SK-N-SH treated with all-trans-retinoic acid at 6 μM for 48 hours (cell line): ENCODE results near the gene EFNB2.

Experiments
- ATAC-seq: fragments of 200-7000 bp; cut with Tn5 transposase; 3 replicates; pipeline ENCODE4 v1.9.1; 2020; ENCODE audit warnings: mild to moderate bottlenecking, moderate library complexity
- ARNTL ChIP-seq: fragments of 450-650 bp; formaldehyde crosslinking; IDR thresholded peaks from 2 replicates; pipeline ENCODE4 v1.5.0; 2020; ENCODE audit warnings: low read depth, mild to moderate bottlenecking, moderate library complexity, borderline replicate concordance
- BACH2 ChIP-seq: fragments of 250-450 bp; sonication (Bioruptor Pico); IDR thresholded peaks from 2 replicates; pipeline ENCODE4 v1.9.0; 2021; ENCODE audit warnings: mild to moderate bottlenecking, borderline replicate concordance
- CSDC2 ChIP-seq: fragments of 250-450 bp; sonication (Bioruptor Pico); IDR thresholded peaks from 2 replicates; pipeline ENCODE4 v1.5.0; 2020; ENCODE audit warnings: mild to moderate bottlenecking, moderate library complexity
- ESRRG ChIP-seq: fragments of 250-450 bp; sonication (Bioruptor Pico); IDR thresholded peaks from 2 replicates; pipeline ENCODE4 v1.6.1; 2021; ENCODE audit warnings: mild to moderate bottlenecking
- GLIS3 ChIP-seq: fragments of 250-450 bp; sonication (Bioruptor Pico); IDR thresholded peaks from 2 replicates; pipeline ENCODE4 v1.5.0; 2020; ENCODE audit warnings: mild to moderate bottlenecking, moderate library complexity
- ISL1 ChIP-seq: fragments of 250-450 bp; sonication (Bioruptor Pico); IDR thresholded peaks from 2 replicates; pipeline ENCODE4 v2.1.2; 2022; ENCODE audit warnings: mild to moderate bottlenecking, moderate library complexity
- OSR1 ChIP-seq: fragments of 250-450 bp; sonication (Bioruptor Pico); IDR thresholded peaks from 2 replicates; pipeline ENCODE4 v1.8.0; 2022; ENCODE audit warnings: moderate library complexity, mild to moderate bottlenecking, inconsistent platforms
- PPARA ChIP-seq: fragments of 250-450 bp; sonication (Bioruptor Pico); IDR thresholded peaks from 2 replicates; pipeline ENCODE4 v1.5.0; 2020; ENCODE audit warnings: mild to moderate bottlenecking, borderline replicate concordance
- SNAI2 ChIP-seq: fragments of 250-450 bp; sonication (Bioruptor Pico); IDR thresholded peaks from 2 replicates; pipeline ENCODE4 v1.5.0; 2020; ENCODE audit warnings: mild to moderate bottlenecking, moderate library complexity
- TCF4 ChIP-seq: fragments of 250-450 bp; sonication (Bioruptor Pico); IDR thresholded peaks from 2 replicates; pipeline ENCODE4 v1.8.0; 2021; ENCODE audit warnings: mild to moderate bottlenecking, moderate library complexity, borderline replicate concordance
- TOX ChIP-seq: fragments of 250-450 bp; sonication (Bioruptor Pico); IDR thresholded peaks from 2 replicates; pipeline ENCODE4 v1.8.0; 2021; ENCODE audit warnings: mild to moderate bottlenecking, moderate library complexity, borderline replicate concordance
- ZC3H10 ChIP-seq: fragments of 250-450 bp; sonication (Bioruptor Pico); IDR thresholded peaks from 2 replicates; pipeline ENCODE4 v1.5.1; 2021; ENCODE audit warnings: mild to moderate bottlenecking, moderate library complexity
- ZFP3 ChIP-seq: fragments of 250-450 bp; sonication (Bioruptor Pico); IDR thresholded peaks from 2 replicates; pipeline ENCODE4 v1.5.0; 2020; ENCODE audit warnings: mild to moderate bottlenecking, moderate library complexity
- ZNF565 ChIP-seq: fragments of 450-650 bp; formaldehyde crosslinking; conservative IDR thresholded peaks from 2 replicates; pipeline ENCODE4 v1.5.0; 2020; ENCODE audit warnings: low read depth, mild to moderate bottlenecking, moderate library complexity
- ZNF8 ChIP-seq: fragments of 450-650 bp; formaldehyde crosslinking; IDR thresholded peaks from 2 replicates; pipeline ENCODE4 v1.5.0; 2020; ENCODE audit warnings: mild to moderate bottlenecking, moderate library complexity
- TF ChIP-seq, protein P1 (sequence below): fragments of 250-450 bp; sonication (Bioruptor Pico); IDR thresholded peaks from 2 replicates; pipeline ENCODE4 v1.5.0; 2020; ENCODE audit warnings: mild to moderate bottlenecking, moderate library complexity
- TF ChIP-seq, protein P2 (sequence below): fragments of 250-450 bp; sonication (Bioruptor Pico); IDR thresholded peaks from 2 replicates; pipeline ENCODE4 v1.8.0; 2020; ENCODE audit warnings: mild to moderate bottlenecking, moderate library complexity, borderline replicate concordance
- TF ChIP-seq, protein P3 (sequence below): fragments of 250-450 bp; sonication (Bioruptor Pico); IDR thresholded peaks from 2 replicates; pipeline ENCODE4 v1.8.0; 2021; ENCODE audit warnings: low read depth, mild to moderate bottlenecking, moderate library complexity, borderline replicate concordance
- TF ChIP-seq, protein P4 (sequence below): fragments of 250-450 bp; sonication (Bioruptor Pico); IDR thresholded peaks from 2 replicates; pipeline ENCODE4 v1.5.1; 2020; ENCODE audit warnings: low read depth, mild to moderate bottlenecking, moderate library complexity
- TF ChIP-seq, protein P5 (sequence below): fragments of 250-450 bp; sonication (Bioruptor Pico); IDR thresholded peaks from 2 replicates; pipeline ENCODE4 v1.5.1; 2021; ENCODE audit warnings: mild to moderate bottlenecking, moderate library complexity

The EFNB2 gene

DNA sequence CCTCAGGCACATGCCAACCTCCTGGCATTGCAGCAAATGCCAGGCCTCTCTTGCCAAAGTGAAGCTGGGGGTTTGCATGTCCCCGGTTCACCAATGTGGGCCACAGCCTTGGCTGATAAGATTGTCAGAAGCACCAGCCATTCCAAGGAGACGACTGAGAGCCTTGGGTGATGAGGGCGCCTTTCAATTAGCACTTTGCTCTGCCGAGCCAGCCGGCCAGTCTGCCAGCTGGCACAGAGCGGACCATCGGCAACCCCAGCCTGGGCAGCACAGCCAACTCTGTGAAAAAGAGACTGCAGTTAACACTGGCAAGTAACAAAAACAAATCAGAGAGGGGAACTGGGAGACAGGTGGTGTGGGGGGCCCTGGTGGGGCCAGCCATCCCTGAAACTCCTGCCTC is 67.3 kb downstream of the EFNB2 start (continued):
- TF ChIP-seq, protein P1, sequence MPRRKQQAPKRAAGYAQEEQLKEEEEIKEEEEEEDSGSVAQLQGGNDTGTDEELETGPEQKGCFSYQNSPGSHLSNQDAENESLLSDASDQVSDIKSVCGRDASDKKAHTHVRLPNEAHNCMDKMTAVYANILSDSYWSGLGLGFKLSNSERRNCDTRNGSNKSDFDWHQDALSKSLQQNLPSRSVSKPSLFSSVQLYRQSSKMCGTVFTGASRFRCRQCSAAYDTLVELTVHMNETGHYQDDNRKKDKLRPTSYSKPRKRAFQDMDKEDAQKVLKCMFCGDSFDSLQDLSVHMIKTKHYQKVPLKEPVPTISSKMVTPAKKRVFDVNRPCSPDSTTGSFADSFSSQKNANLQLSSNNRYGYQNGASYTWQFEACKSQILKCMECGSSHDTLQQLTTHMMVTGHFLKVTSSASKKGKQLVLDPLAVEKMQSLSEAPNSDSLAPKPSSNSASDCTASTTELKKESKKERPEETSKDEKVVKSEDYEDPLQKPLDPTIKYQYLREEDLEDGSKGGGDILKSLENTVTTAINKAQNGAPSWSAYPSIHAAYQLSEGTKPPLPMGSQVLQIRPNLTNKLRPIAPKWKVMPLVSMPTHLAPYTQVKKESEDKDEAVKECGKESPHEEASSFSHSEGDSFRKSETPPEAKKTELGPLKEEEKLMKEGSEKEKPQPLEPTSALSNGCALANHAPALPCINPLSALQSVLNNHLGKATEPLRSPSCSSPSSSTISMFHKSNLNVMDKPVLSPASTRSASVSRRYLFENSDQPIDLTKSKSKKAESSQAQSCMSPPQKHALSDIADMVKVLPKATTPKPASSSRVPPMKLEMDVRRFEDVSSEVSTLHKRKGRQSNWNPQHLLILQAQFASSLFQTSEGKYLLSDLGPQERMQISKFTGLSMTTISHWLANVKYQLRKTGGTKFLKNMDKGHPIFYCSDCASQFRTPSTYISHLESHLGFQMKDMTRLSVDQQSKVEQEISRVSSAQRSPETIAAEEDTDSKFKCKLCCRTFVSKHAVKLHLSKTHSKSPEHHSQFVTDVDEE, result no peak
- TF ChIP-seq OSR1 (CRISPR knock-in tag) (no peak), ZNF565 (CRISPR knock-in tag) (no peak)
- TF ChIP-seq, protein P2, sequence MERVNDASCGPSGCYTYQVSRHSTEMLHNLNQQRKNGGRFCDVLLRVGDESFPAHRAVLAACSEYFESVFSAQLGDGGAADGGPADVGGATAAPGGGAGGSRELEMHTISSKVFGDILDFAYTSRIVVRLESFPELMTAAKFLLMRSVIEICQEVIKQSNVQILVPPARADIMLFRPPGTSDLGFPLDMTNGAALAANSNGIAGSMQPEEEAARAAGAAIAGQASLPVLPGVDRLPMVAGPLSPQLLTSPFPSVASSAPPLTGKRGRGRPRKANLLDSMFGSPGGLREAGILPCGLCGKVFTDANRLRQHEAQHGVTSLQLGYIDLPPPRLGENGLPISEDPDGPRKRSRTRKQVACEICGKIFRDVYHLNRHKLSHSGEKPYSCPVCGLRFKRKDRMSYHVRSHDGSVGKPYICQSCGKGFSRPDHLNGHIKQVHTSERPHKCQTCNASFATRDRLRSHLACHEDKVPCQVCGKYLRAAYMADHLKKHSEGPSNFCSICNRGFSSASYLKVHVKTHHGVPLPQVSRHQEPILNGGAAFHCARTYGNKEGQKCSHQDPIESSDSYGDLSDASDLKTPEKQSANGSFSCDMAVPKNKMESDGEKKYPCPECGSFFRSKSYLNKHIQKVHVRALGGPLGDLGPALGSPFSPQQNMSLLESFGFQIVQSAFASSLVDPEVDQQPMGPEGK (CRISPR knock-in tag), result no peak

DNA sequence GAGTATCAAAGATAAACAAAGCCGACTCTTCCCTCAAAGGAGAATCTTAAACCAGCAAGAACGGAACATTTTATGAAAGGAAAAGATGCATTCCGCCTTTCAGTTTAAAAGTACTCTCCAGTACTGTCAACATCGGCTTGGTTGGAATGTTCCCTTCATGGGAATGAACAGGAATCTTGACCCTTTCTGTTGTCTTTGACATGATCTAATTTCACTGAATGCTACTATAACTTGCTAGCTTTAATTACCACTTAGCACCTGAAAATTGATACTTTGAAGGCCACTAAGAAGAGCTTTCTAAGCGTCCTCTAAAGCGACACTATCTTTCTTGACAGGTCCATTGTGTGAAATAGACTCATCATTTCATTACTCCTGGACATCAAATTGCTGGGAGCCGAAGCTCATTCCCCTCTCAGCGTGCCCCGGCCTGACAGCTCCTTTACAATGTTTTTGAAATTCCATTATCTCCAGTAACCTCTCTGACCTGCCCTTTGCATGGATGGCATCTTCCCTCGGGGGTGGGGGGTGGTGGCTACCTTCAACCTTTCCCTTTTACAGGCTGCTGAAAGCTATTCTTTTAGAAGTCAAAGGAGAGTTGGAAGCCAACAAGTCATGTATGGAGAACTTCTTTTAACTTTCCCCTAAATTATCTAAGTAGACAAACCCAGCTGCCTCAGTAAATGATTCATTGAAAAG is 67.9 kb downstream of the EFNB2 start:
- TF ChIP-seq ZNF8, result no peak
- TF ChIP-seq, protein P2 (CRISPR knock-in tag), result no peak
- no peak for TF ChIP-seq ARNTL (CRISPR knock-in tag)
- TF ChIP-seq ESRRG (CRISPR knock-in tag), result no peak
- no peak for TF ChIP-seq ZC3H10 (CRISPR knock-in tag)
- TF ChIP-seq ISL1 (CRISPR knock-in tag), result no peak
- TF ChIP-seq, protein P3, sequence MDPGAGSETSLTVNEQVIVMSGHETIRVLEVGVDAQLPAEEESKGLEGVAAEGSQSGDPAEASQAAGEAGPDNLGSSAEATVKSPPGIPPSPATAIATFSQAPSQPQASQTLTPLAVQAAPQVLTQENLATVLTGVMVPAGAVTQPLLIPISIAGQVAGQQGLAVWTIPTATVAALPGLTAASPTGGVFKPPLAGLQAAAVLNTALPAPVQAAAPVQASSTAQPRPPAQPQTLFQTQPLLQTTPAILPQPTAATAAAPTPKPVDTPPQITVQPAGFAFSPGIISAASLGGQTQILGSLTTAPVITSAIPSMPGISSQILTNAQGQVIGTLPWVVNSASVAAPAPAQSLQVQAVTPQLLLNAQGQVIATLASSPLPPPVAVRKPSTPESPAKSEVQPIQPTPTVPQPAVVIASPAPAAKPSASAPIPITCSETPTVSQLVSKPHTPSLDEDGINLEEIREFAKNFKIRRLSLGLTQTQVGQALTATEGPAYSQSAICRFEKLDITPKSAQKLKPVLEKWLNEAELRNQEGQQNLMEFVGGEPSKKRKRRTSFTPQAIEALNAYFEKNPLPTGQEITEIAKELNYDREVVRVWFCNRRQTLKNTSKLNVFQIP (CRISPR knock-in tag), result no peak
- no peak for TF ChIP-seq GLIS3 (CRISPR knock-in tag)
- TF ChIP-seq PPARA (CRISPR knock-in tag), result no peak
- no peak for TF ChIP-seq ZNF565 (CRISPR knock-in tag)
- TF ChIP-seq OSR1 (CRISPR knock-in tag), result no peak
- TF ChIP-seq ZFP3, result no peak
- no peak for TF ChIP-seq TCF4
- TF ChIP-seq, protein P4, sequence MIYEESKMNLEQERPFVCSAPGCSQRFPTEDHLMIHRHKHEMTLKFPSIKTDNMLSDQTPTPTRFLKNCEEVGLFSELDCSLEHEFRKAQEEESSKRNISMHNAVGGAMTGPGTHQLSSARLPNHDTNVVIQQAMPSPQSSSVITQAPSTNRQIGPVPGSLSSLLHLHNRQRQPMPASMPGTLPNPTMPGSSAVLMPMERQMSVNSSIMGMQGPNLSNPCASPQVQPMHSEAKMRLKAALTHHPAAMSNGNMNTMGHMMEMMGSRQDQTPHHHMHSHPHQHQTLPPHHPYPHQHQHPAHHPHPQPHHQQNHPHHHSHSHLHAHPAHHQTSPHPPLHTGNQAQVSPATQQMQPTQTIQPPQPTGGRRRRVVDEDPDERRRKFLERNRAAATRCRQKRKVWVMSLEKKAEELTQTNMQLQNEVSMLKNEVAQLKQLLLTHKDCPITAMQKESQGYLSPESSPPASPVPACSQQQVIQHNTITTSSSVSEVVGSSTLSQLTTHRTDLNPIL (CRISPR knock-in tag), result no peak
- no peak for TF ChIP-seq SNAI2
- TF ChIP-seq BACH2 (CRISPR knock-in tag), result no peak
- TF ChIP-seq, protein P1, result no peak
- no peak for TF ChIP-seq CSDC2 (CRISPR knock-in tag)
- no peak for TF ChIP-seq TOX (CRISPR knock-in tag)
- TF ChIP-seq, protein P5, sequence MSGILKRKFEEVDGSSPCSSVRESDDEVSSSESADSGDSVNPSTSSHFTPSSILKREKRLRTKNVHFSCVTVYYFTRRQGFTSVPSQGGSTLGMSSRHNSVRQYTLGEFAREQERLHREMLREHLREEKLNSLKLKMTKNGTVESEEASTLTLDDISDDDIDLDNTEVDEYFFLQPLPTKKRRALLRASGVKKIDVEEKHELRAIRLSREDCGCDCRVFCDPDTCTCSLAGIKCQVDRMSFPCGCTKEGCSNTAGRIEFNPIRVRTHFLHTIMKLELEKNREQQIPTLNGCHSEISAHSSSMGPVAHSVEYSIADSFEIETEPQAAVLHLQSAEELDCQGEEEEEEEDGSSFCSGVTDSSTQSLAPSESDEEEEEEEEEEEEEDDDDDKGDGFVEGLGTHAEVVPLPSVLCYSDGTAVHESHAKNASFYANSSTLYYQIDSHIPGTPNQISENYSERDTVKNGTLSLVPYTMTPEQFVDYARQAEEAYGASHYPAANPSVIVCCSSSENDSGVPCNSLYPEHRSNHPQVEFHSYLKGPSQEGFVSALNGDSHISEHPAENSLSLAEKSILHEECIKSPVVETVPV (CRISPR knock-in tag), result no peak
- ATAC-seq, result no peak
